NCI-H2029 (cell line): ENCODE data around the gene IL12B.
"Not testable (repeated sequence)": the region's sequence is repeated elsewhere in the genome, so short reads cannot be mapped to it uniquely, and the experiment has no call there.

Source experiments
- DNase-seq: peaks from one replicate; lab custom pipeline; 2025; lab: John Stamatoyannopoulos, UW

The IL12B gene

GRCh38 chr5:159332800-159333544, 2.7 kb upstream of the IL12B start:
- DNase-seq: no peak

- no peak for DNase-seq
These were observed 1.0 kb upstream of the IL12B start for GRCh38 chr5:159331093-159331973.

GRCh38 chr5:159324986-159325385, 5.3 kb downstream of the IL12B start:
- no peak for DNase-seq

GRCh38 chr5:159324102-159324755, 6.1 kb downstream of the IL12B start:
- DNase-seq: no peak

- DNase-seq: no peak
These were observed 8.1 kb downstream of the IL12B start for GRCh38 chr5:159322180-159322579.

- DNase-seq: no peak
These were observed 10.5 kb downstream of the IL12B start for GRCh38 chr5:159319832-159320231.

- DNase-seq: no peak
These were observed 10.9 kb downstream of the IL12B start for GRCh38 chr5:159319363-159319762.

- no peak for DNase-seq
These were observed 11.8 kb downstream of the IL12B start for GRCh38 chr5:159318448-159318847.

- DNase-seq: no peak
These were observed 12.4 kb downstream of the IL12B start for GRCh38 chr5:159317849-159318248.

- no peak for DNase-seq
These were observed 13.5 kb downstream of the IL12B start for GRCh38 chr5:159316519-159317383.

- DNase-seq: no peak
These were observed 17.1 kb downstream of the IL12B start for GRCh38 chr5:159313197-159313596.

GRCh38 chr5:159311063-159311462, 19.2 kb downstream of the IL12B start:
- DNase-seq: no peak

- no peak for DNase-seq
These were observed 19.8 kb downstream of the IL12B start for GRCh38 chr5:159310511-159310910.

GRCh38 chr5:159309689-159310433, 20.4 kb downstream of the IL12B start:
- no peak for DNase-seq

GRCh38 chr5:159304961-159305595, 25.2 kb downstream of the IL12B start:
- DNase-seq: no peak

GRCh38 chr5:159303286-159303685, 27.0 kb downstream of the IL12B start:
- no peak for DNase-seq

- DNase-seq: not testable (repeated sequence)
These were observed 28.1 kb downstream of the IL12B start for GRCh38 chr5:159301929-159302860.

- DNase-seq: no peak
These were observed 28.8 kb downstream of the IL12B start for GRCh38 chr5:159301466-159301865.

- DNase-seq: not testable (repeated sequence)
These were observed 33.0 kb downstream of the IL12B start for GRCh38 chr5:159297300-159297699.
